Calu3 (cell line): Measurements from ENCODE around the gene ZNF766. TPM values are rescaled to one million over a fixed set of nuclear protein-coding genes. Genes with fewer than 3 reads are reported as not detected.

Source experiments
- BruUV-seq: library from RNA; stranded (reverse); fragments of 400-500 nt; replicated peaks from 2 replicates; lab custom pipeline; 2021; lab: Mats Ljungman, UMichigan
- CTCF ChIA-PET: fragments of 300-600 bp; sonication (Branson Sonifier 250); formaldehyde crosslinking; loops from one replicate; lab custom pipeline; 2022; ENCODE audit warnings: antibody characterized with exemption; lab: Charles Lee
- DNase-seq: peaks from one replicate; pipeline ENCODE4 v3.0.0; 2022
- H3K27ac Mint-ChIP-seq: one replicate; pipeline ENCODE4 v1.8.0; 2022; ENCODE audit warnings: mixed read lengths; ENCODE audit not compliant: unreplicated experiment
- H3K27me3 Mint-ChIP-seq: one replicate; pipeline ENCODE4 v1.8.0; 2022; ENCODE audit warnings: mixed read lengths; ENCODE audit not compliant: unreplicated experiment
- H3K36me3 Mint-ChIP-seq: one replicate; pipeline ENCODE4 v1.8.0; 2022; ENCODE audit warnings: mild to moderate bottlenecking, moderate library complexity, mixed read lengths; ENCODE audit not compliant: insufficient read depth, unreplicated experiment
- H3K4me1 Mint-ChIP-seq: one replicate; pipeline ENCODE4 v1.8.0; 2022; ENCODE audit warnings: mild to moderate bottlenecking, low read depth, mixed read lengths; ENCODE audit not compliant: unreplicated experiment
- H3K4me3 Mint-ChIP-seq: one replicate; pipeline ENCODE4 v1.8.0; 2022; ENCODE audit warnings: mild to moderate bottlenecking, low read depth, moderate library complexity, mixed read lengths; ENCODE audit not compliant: unreplicated experiment
- H3K9me3 Mint-ChIP-seq: one replicate; pipeline ENCODE4 v1.8.0; 2022; ENCODE audit warnings: low read depth, mixed read lengths; ENCODE audit not compliant: unreplicated experiment
- CTCF ChIP-seq: fragments of 200-600 bp; IDR thresholded peaks from one replicate; pipeline ENCODE4 v1.8.0; 2022; ENCODE audit warnings: antibody characterized with exemption; ENCODE audit not compliant: unreplicated experiment
- intact Hi-C: fragments of 100-400 bp; cut with micrococcal nuclease; formaldehyde crosslinking; loops from one replicate; pipeline ENCODE4 v1.10.0; 2022; ENCODE audit not compliant: unreplicated experiment
- total RNA-seq: library from RNA; stranded (reverse); gene quantifications from 2 replicates; pipeline ENCODE4 v1.2.3, GENCODE V29; 2022

ZNF766 gene
- total RNA-seq, 1 experiment from 2014 or later: 26.6 TPM

GRCh38 chr19:52296400-52296772 is 27.0 kb downstream of the ZNF766 start:
- CTCF ChIA-PET: no interaction called here
- TF ChIP-seq CTCF: no peak
- DNase-seq: no peak
- peak overlapping the region; percentile 60 for H3K4me3 Mint-ChIP-seq
- intact Hi-C loops: no loop called here
- H3K27me3 Mint-ChIP-seq: no peaks in the 10 kb centered on the region
- no peak overlapping the region for H3K27ac Mint-ChIP-seq
- H3K4me1 Mint-ChIP-seq: no peaks in the 10 kb centered on the region
- H3K9me3 Mint-ChIP-seq: peaks cover 19% of the 10 kb centered on the region
- H3K36me3 Mint-ChIP-seq: peaks cover 6% of the 10 kb centered on the region
- BruUV-seq: no TSS peak

- H3K27ac Mint-ChIP-seq: peak within 1 kb of the TSS; percentile 3
- CTCF ChIA-PET: no interaction called here
- peak within 1 kb of the TSS; percentile 60 for H3K4me3 Mint-ChIP-seq
- TF ChIP-seq CTCF: no peak
- DNase-seq: peak; percentile 43
- peaks cover 20% of the 10 kb centered on the region for H3K9me3 Mint-ChIP-seq
- H3K4me1 Mint-ChIP-seq: no peaks in the 10 kb centered on the region
- BruUV-seq: TSS peak; percentile 79
- no peaks in the 10 kb centered on the region for H3K27me3 Mint-ChIP-seq
- peaks cover 5% of the 10 kb centered on the region for H3K36me3 Mint-ChIP-seq
- intact Hi-C loops: no loop called here
These were observed 27.6 kb downstream of the ZNF766 start, which contains the start of gene ZNF480 for GRCh38 chr19:52296773-52297600. Gene ZNF480, plus strand, starts transcription at chr19:52297169. Its CDS starts 3,244 bp downstream, at chr19:52300413.

- no peak for DNase-seq
- peaks cover 18% of the 10 kb centered on the region for H3K9me3 Mint-ChIP-seq
- H3K27me3 Mint-ChIP-seq: no peaks in the 10 kb centered on the region
- no peaks in the 10 kb centered on the region for H3K4me1 Mint-ChIP-seq
- BruUV-seq: no TSS peak
- no peak for TF ChIP-seq CTCF
- H3K36me3 Mint-ChIP-seq: peaks cover 5% of the 10 kb centered on the region
- intact Hi-C loops: no loop called here
- H3K27ac Mint-ChIP-seq: peak overlapping the region; percentile 3
- CTCF ChIA-PET: no interaction called here
- peak overlapping the region; percentile 60 for H3K4me3 Mint-ChIP-seq
These were observed 28.4 kb downstream of the ZNF766 start for GRCh38 chr19:52297601-52298364.

GRCh38 chr19:52307275-52307674 is 37.9 kb downstream of the ZNF766 start:
- Mint-ChIP-seq H3K36me3 (no peaks in the 10 kb centered on the region), H3K27me3 (no peaks in the 10 kb centered on the region), H3K4me3 (no peak overlapping the region), H3K27ac (no peak overlapping the region), H3K9me3 (peaks cover 12% of the 10 kb centered on the region), H3K4me1 (no peaks in the 10 kb centered on the region)
- BruUV-seq: no TSS peak
- CTCF ChIA-PET: no interaction called here
- intact Hi-C loops: no loop called here
- no peak for TF ChIP-seq CTCF
- no peak for DNase-seq
